Mononuclear cell (primary cell): ENCODE measurements around the gene HEPH. TPM values are rescaled to one million over a fixed set of nuclear protein-coding genes. Genes with fewer than 3 reads are reported as not detected.
"Not testable (repeated sequence)": the region's sequence is repeated elsewhere in the genome, so short reads cannot be mapped to it uniquely, and the experiment has no call there.

Experiments used
- H3K27me3 ChIP-seq: 2 replicates; pipeline ENCODE4 v1.6.0; 2011; ENCODE audit warnings: low read length, control low read depth; ENCODE audit not compliant: insufficient read depth
- H3K4me1 ChIP-seq: 2 replicates; pipeline ENCODE4 v1.5.1; 2011; ENCODE audit warnings: mild to moderate bottlenecking, low read length, control low read depth; ENCODE audit not compliant: insufficient read depth
- H3K4me3 ChIP-seq: 2 replicates; pipeline ENCODE4 v1.5.1; 2011; ENCODE audit warnings: mild to moderate bottlenecking, low read length, moderate library complexity
- H3K9me3 ChIP-seq: 2 replicates; pipeline ENCODE4 v1.5.1; 2011; ENCODE audit warnings: low read depth, mild to moderate bottlenecking, control low read depth, low read length
- total RNA-seq: library from RNA; depleted of rRNA; stranded (reverse); fragments of >200 nt; gene quantifications from one replicate; pipeline ENCODE4 v1.2.3, GENCODE V29; 2012

Gene HEPH
- total RNA-seq = under 0.01 TPM

GRCh38 chrX:66163849-66164411, at the start of gene HEPH:
TSS of gene HEPH (plus strand) at chrX:66164247. CDS start at chrX:66170571, 6,324 bp downstream.
- no peak within 1 kb of the TSS for H3K4me3 ChIP-seq
- no peaks in the 10 kb centered on the region for H3K27me3 ChIP-seq
- no peaks in the 10 kb centered on the region for H3K9me3 ChIP-seq
- no peaks in the 10 kb centered on the region for H3K4me1 ChIP-seq

- H3K4me1 ChIP-seq, H3K4me3 ChIP-seq, H3K9me3 ChIP-seq, H3K27me3 ChIP-seq: not testable (repeated sequence)
Observed at GRCh38 chrX:66118722-66119121, 45.3 kb upstream of the HEPH start.

- not testable (repeated sequence) for H3K4me3 ChIP-seq, H3K4me1 ChIP-seq, H3K27me3 ChIP-seq, H3K9me3 ChIP-seq
Observed at GRCh38 chrX:66121354-66121753, 42.7 kb upstream of the HEPH start.

GRCh38 chrX:66126662-66127061, 37.4 kb upstream of the HEPH start:
- Histone ChIP-seq H3K4me1 (no peaks in the 10 kb centered on the region), H3K9me3 (no peaks in the 10 kb centered on the region), H3K4me3 (no peak overlapping the region), H3K27me3 (no peaks in the 10 kb centered on the region)

- no peaks in the 10 kb centered on the region for H3K9me3 ChIP-seq
- H3K4me1 ChIP-seq = no peaks in the 10 kb centered on the region
- H3K4me3 ChIP-seq = no peak overlapping the region
- no peaks in the 10 kb centered on the region for H3K27me3 ChIP-seq
Observed at GRCh38 chrX:66130469-66130868, 33.6 kb upstream of the HEPH start.

GRCh38 chrX:66135284-66135683, 28.8 kb upstream of the HEPH start:
- not testable (repeated sequence) for H3K27me3 ChIP-seq, H3K4me3 ChIP-seq, H3K9me3 ChIP-seq, H3K4me1 ChIP-seq

- no peaks in the 10 kb centered on the region for H3K4me1 ChIP-seq
- H3K4me3 ChIP-seq = no peak overlapping the region
- no peaks in the 10 kb centered on the region for H3K27me3 ChIP-seq
- H3K9me3 ChIP-seq = no peaks in the 10 kb centered on the region
Observed at GRCh38 chrX:66142351-66142750, 21.7 kb upstream of the HEPH start.

- H3K27me3 ChIP-seq = no peaks in the 10 kb centered on the region
- H3K4me3 ChIP-seq = no peak overlapping the region
- no peaks in the 10 kb centered on the region for H3K4me1 ChIP-seq
- H3K9me3 ChIP-seq = no peaks in the 10 kb centered on the region
Observed at GRCh38 chrX:66144258-66144657, 19.8 kb upstream of the HEPH start.

- Histone ChIP-seq H3K4me3 (no peak overlapping the region), H3K9me3 (no peaks in the 10 kb centered on the region), H3K27me3 (no peaks in the 10 kb centered on the region), H3K4me1 (no peaks in the 10 kb centered on the region)
Observed at GRCh38 chrX:66149519-66149918, 14.5 kb upstream of the HEPH start.

GRCh38 chrX:66150163-66150562, 13.9 kb upstream of the HEPH start:
- H3K27me3 ChIP-seq = no peaks in the 10 kb centered on the region
- H3K4me3 ChIP-seq = no peak overlapping the region
- H3K4me1 ChIP-seq = no peaks in the 10 kb centered on the region
- no peaks in the 10 kb centered on the region for H3K9me3 ChIP-seq

GRCh38 chrX:66162331-66162822, 1.7 kb upstream of the HEPH start:
- no peak overlapping the region for H3K4me3 ChIP-seq
- no peaks in the 10 kb centered on the region for H3K9me3 ChIP-seq
- no peaks in the 10 kb centered on the region for H3K4me1 ChIP-seq
- no peaks in the 10 kb centered on the region for H3K27me3 ChIP-seq

- Histone ChIP-seq H3K9me3 (no peaks in the 10 kb centered on the region), H3K27me3 (no peaks in the 10 kb centered on the region), H3K4me1 (no peaks in the 10 kb centered on the region), H3K4me3 (no peak overlapping the region)
Observed at GRCh38 chrX:66163447-66163846, 600 bp upstream of the HEPH start.

GRCh38 chrX:66164470-66164869, 423 bp downstream of the HEPH start:
- no peak overlapping the region for H3K4me3 ChIP-seq
- no peaks in the 10 kb centered on the region for H3K27me3 ChIP-seq
- no peaks in the 10 kb centered on the region for H3K9me3 ChIP-seq
- no peaks in the 10 kb centered on the region for H3K4me1 ChIP-seq

- Histone ChIP-seq H3K4me3 (no peak overlapping the region), H3K4me1 (no peaks in the 10 kb centered on the region), H3K9me3 (no peaks in the 10 kb centered on the region), H3K27me3 (no peaks in the 10 kb centered on the region)
Observed at GRCh38 chrX:66164931-66165330, 884 bp downstream of the HEPH start.

GRCh38 chrX:66166671-66167070, 2.6 kb downstream of the HEPH start:
- Histone ChIP-seq H3K9me3 (no peaks in the 10 kb centered on the region), H3K27me3 (no peaks in the 10 kb centered on the region), H3K4me3 (no peak overlapping the region), H3K4me1 (no peaks in the 10 kb centered on the region)

GRCh38 chrX:66167431-66167830, 3.4 kb downstream of the HEPH start:
- Histone ChIP-seq H3K4me3 (no peak overlapping the region), H3K9me3 (no peaks in the 10 kb centered on the region), H3K27me3 (no peaks in the 10 kb centered on the region), H3K4me1 (no peaks in the 10 kb centered on the region)
